IMR-90 (cell line): Measurements from ENCODE around the gene FAM110D. TPM values are rescaled to one million over a fixed set of nuclear protein-coding genes. Genes with fewer than 3 reads are reported as not detected.

Experiments
- ATAC-seq: fragments of 200-7000 bp; cut with Tn5 transposase; 2 replicates; pipeline ENCODE4 v1.9.1; 2020; ENCODE audit warnings: low read depth, mild to moderate bottlenecking, moderate library complexity
- BruUV-seq: library from RNA; stranded (reverse); fragments of 400-500 nt; replicated peaks from 2 replicates; lab custom pipeline; 2021; lab: Mats Ljungman, UMichigan
- CTCF ChIA-PET: fragments of 300-600 bp; formaldehyde crosslinking; extraction: SDS; loops from one replicate; lab custom pipeline; 2021; ENCODE audit warnings: antibody characterized with exemption; lab: Yijun Ruan, JAX
- POLR2A ChIA-PET: fragments of 300-600 bp; sonication (Branson Sonifier 250); formaldehyde crosslinking; loops from one replicate; lab custom pipeline; 2022; ENCODE audit warnings: antibody characterized with exemption; ENCODE audit not compliant: unreplicated experiment; lab: Charles Lee
- DNase-seq: peaks from one replicate; pipeline ENCODE4 v3.0.0; 2013
- H2AFZ ChIP-seq: replicated peaks from 2 replicates; pipeline ENCODE3; 2013; ENCODE audit warnings: low read length, mild to moderate bottlenecking; ENCODE audit not compliant: poor library complexity
- H2AK5ac ChIP-seq: 2 replicates; pipeline ENCODE4 v1.6.1; 2013; ENCODE audit warnings: low read depth, low read length, inconsistent platforms
- H2AK9ac ChIP-seq: replicated peaks from 2 replicates; pipeline ENCODE3; 2013; ENCODE audit warnings: mild to moderate bottlenecking, low read depth, low read length, moderate library complexity; ENCODE audit not compliant: poor library complexity
- H2BK120ac ChIP-seq: 2 replicates; pipeline ENCODE4 v1.6.1; 2013; ENCODE audit warnings: low read depth, low read length, inconsistent platforms
- H2BK15ac ChIP-seq: 3 replicates; pipeline ENCODE4 v1.6.1; 2013; ENCODE audit warnings: low read depth, low read length, inconsistent platforms
- H2BK20ac ChIP-seq: 2 replicates; pipeline ENCODE4 v1.6.1; 2013; ENCODE audit warnings: low read depth, mild to moderate bottlenecking, inconsistent platforms, low read length, moderate library complexity
- H2BK5ac ChIP-seq: 2 replicates; pipeline ENCODE4 v1.6.1; 2013; ENCODE audit warnings: mild to moderate bottlenecking, low read depth, low read length, inconsistent platforms; ENCODE audit not compliant: poor library complexity, severe bottlenecking
- H3K14ac ChIP-seq: replicated peaks from 2 replicates; pipeline ENCODE4 v1.6.1; 2013; ENCODE audit warnings: low read depth, low read length, inconsistent platforms
- H3K18ac ChIP-seq: 2 replicates; pipeline ENCODE4 v1.6.1; 2013; ENCODE audit warnings: low read depth, low read length, control low read depth
- H3K23ac ChIP-seq: 2 replicates; pipeline ENCODE4 v1.6.1; 2013; ENCODE audit warnings: low read depth, low read length, inconsistent platforms
- H3K27ac ChIP-seq: 2 replicates; pipeline ENCODE4 v1.5.1; 2013; ENCODE audit warnings: mild to moderate bottlenecking, control low read depth, low read length; ENCODE audit not compliant: insufficient read depth
- H3K27me3 ChIP-seq: 2 replicates; pipeline ENCODE4 v1.6.1; 2013; ENCODE audit warnings: low read length; ENCODE audit not compliant: control insufficient read depth, insufficient read depth
- H3K36me3 ChIP-seq: 2 replicates; pipeline ENCODE4 v1.6.1; 2013; ENCODE audit warnings: low read length, mixed read lengths; ENCODE audit not compliant: control insufficient read depth, insufficient read depth
- H3K4ac ChIP-seq: 2 replicates; pipeline ENCODE4 v1.6.1; 2013; ENCODE audit warnings: low read depth, low read length, inconsistent platforms
- H3K4me1 ChIP-seq: 2 replicates; pipeline ENCODE4 v1.6.1; 2013; ENCODE audit warnings: low read length, mixed read lengths; ENCODE audit not compliant: control insufficient read depth, insufficient read depth
- H3K4me2 ChIP-seq: 2 replicates; pipeline ENCODE4 v1.6.1; 2013; ENCODE audit warnings: low read depth, mild to moderate bottlenecking, control low read depth, low read length, moderate library complexity
- H3K4me3 ChIP-seq: 2 replicates; pipeline ENCODE4 v1.5.1; 2013; ENCODE audit warnings: low read depth, mild to moderate bottlenecking, control low read depth, low read length, moderate library complexity; ENCODE audit not compliant: insufficient read depth
- H3K56ac ChIP-seq: 2 replicates; pipeline ENCODE4 v1.6.1; 2013; ENCODE audit warnings: low read length, inconsistent platforms; ENCODE audit not compliant: insufficient read depth; ENCODE audit errors: extremely low read depth
- H3K79me1 ChIP-seq, 2 experiments: 2 replicates each; pipeline ENCODE4 v1.6.1; 2013; ENCODE audit warnings: low read length in 2 of 2, inconsistent platforms in 1 of 2, low read depth in 1 of 2
- H3K9ac ChIP-seq: 2 replicates; pipeline ENCODE4 v1.6.1; 2013; ENCODE audit warnings: low read depth, low read length, control low read depth
- H3K9me1 ChIP-seq: 2 replicates; pipeline ENCODE4 v1.6.1; 2013; ENCODE audit warnings: low read length, inconsistent platforms; ENCODE audit not compliant: insufficient read depth
- H3K9me3 ChIP-seq: 2 replicates; pipeline ENCODE4 v1.6.1; 2013; ENCODE audit warnings: low read length; ENCODE audit not compliant: control insufficient read depth, insufficient read depth
- H4K20me1 ChIP-seq: 2 replicates; pipeline ENCODE4 v1.6.1; 2013; ENCODE audit warnings: low read length, inconsistent platforms; ENCODE audit not compliant: insufficient read depth
- H4K5ac ChIP-seq: 2 replicates; pipeline ENCODE4 v1.6.1; 2013; ENCODE audit warnings: mild to moderate bottlenecking, low read depth, low read length, control low read depth
- H4K8ac ChIP-seq, 2 experiments: 2 replicates each; pipeline ENCODE4 v1.6.1; 2013; ENCODE audit warnings: low read depth in 2 of 2, low read length in 2 of 2, control low read depth in 1 of 2, inconsistent platforms in 1 of 2
- H4K91ac ChIP-seq: 2 replicates; pipeline ENCODE4 v1.6.1; 2013; ENCODE audit warnings: low read depth, low read length, inconsistent platforms; ENCODE audit not compliant: insufficient read depth
- BHLHE40 ChIP-seq: fragments of 150-350 bp; IDR thresholded peaks from 2 replicates; pipeline ENCODE4 v1.6.1; 2016; ENCODE audit warnings: mild to moderate bottlenecking, low read depth, low read length
- CEBPB ChIP-seq: IDR thresholded peaks from 2 replicates; pipeline ENCODE4 v1.6.1; 2012; ENCODE audit warnings: low read depth, low read length, improper control_type of control experiment
- MAZ ChIP-seq: IDR thresholded peaks from 2 replicates; pipeline ENCODE4 v1.6.1; 2012; ENCODE audit warnings: low read depth, mild to moderate bottlenecking, low read length, improper control_type of control experiment, moderate library complexity, borderline replicate concordance
- NFE2L2 ChIP-seq: fragments of 150-350 bp; IDR thresholded peaks from 2 replicates; pipeline ENCODE4 v1.6.1; 2016; ENCODE audit warnings: low read depth, mild to moderate bottlenecking, low read length
- RFX5 ChIP-seq: IDR thresholded peaks from 2 replicates; pipeline ENCODE4 v1.8.0; 2012; ENCODE audit warnings: low read depth, mild to moderate bottlenecking, low read length, moderate library complexity
- USF2 ChIP-seq: fragments of 150-350 bp; IDR thresholded peaks from 2 replicates; pipeline ENCODE4 v1.6.1; 2017; ENCODE audit warnings: mild to moderate bottlenecking, antibody characterized with exemption, low read length, low read depth
- WGBS, 2 experiments: methylation state at CpG; one replicate each; pipeline versions ENCODE4 v1.1.5 to v1.1.7; 2013; ENCODE audit warnings: missing lambda C conversion rate in 2 of 2; ENCODE audit not compliant: insufficient read length in 1 of 2; ENCODE audit errors: extremely low coverage in 2 of 2; 5-methylcytosine and 5-hydroxymethylcytosine counted together
- dilution Hi-C: fragments of 300-500 bp; cut with HindIII; formaldehyde crosslinking; loops from one replicate; pipeline ENCODE4 v1.14.3; 2018; ENCODE audit warnings: low sequenced_read_pairs; ENCODE audit not compliant: unreplicated experiment
- in situ Hi-C: fragments of 300-500 bp; cut with MboI; formaldehyde crosslinking; loops from 3 replicates; pipeline ENCODE4 v1.14.3; 2019; ENCODE audit warnings: low sequenced_read_pairs, inconsistent platforms, mixed read lengths
- intact Hi-C: fragments of 100-400 bp; cut with micrococcal nuclease; formaldehyde crosslinking; loops from 2 replicates; pipeline ENCODE4 v1.10.0; 2022
- polyA plus RNA-seq, 3 experiments: library from polyadenylated mRNA; depleted of rRNA; stranded (reverse); fragments of >200 nt; gene quantifications; 2 replicates each; pipeline ENCODE4 v1.2.3, GENCODE V29; 2012; ENCODE audit warnings: low replicate concordance in 1 of 3
- total RNA-seq: library from RNA; depleted of rRNA; stranded (reverse); fragments of >200 nt; gene quantifications from 2 replicates; pipeline ENCODE4 v1.2.3, GENCODE V29; 2012

FAM110D gene
- total and polyA plus RNA-seq, 2 of the 4 experiments (the other 2 are of a cell fraction), result not detected

GRCh38 chr1:26182383-26182696 is 23.5 kb downstream of the FAM110D start:
- Histone ChIP-seq H2BK15ac (no peak overlapping the region), H3K36me3 (no peaks in the 10 kb centered on the region), H3K79me1 (no peaks in the 10 kb centered on the region), H2AFZ (no peak overlapping the region), H3K56ac (no peak overlapping the region), H3K9me3 (no peaks in the 10 kb centered on the region), H3K14ac (no peak overlapping the region), H4K8ac (no peak overlapping the region), H4K5ac (no peak overlapping the region), H4K91ac (no peak overlapping the region), H3K4me2 (no peak overlapping the region), H3K27me3 (peaks cover 3% of the 10 kb centered on the region), H2AK5ac (no peak overlapping the region), H2BK20ac (no peak overlapping the region), H3K27ac (no peak overlapping the region), H3K4me3 (no peak overlapping the region), H3K4ac (no peak overlapping the region), H3K18ac (no peak overlapping the region), H4K20me1 (no peaks in the 10 kb centered on the region), H2BK5ac (no peak overlapping the region), H3K23ac (no peak overlapping the region), H3K9ac (no peak overlapping the region), H2AK9ac (no peak overlapping the region), H2BK120ac (no peak overlapping the region), H3K9me1 (no peaks in the 10 kb centered on the region), H3K4me1 (no peaks in the 10 kb centered on the region)
- ChIA-PET POLR2A (no interaction called here), CTCF (interaction anchor here (1.4 kb wide), 1 partner anchor 13 kb away, joined by 4 read pairs; the partner anchor contains the start of gene ZNF593)
- in situ Hi-C loops, result no loop called here
- TF ChIP-seq MAZ, result no peak
- no peak for TF ChIP-seq RFX5
- no peak for TF ChIP-seq NFE2L2
- TF ChIP-seq USF2, result no peak
- no peak for TF ChIP-seq BHLHE40
- no peak for TF ChIP-seq CEBPB
- WGBS, 2 experiments, result no CpG with 5 or more reads among the region's 7 CpGs
- no TSS peak for BruUV-seq
- DNase-seq, result no peak
- dilution Hi-C loops, result no loop called here
- ATAC-seq, result no peak
- intact Hi-C loops, result no loop called here
